Ovary (tissue), 3 donors: ENCODE measurements around the gene ERFL.

Experiments used
- CTCF ChIP-seq, 3 donors: fragments of 450-650 bp in 2 of 3; fragments of 200-600 bp in 1 of 3; IDR thresholded peaks; one replicate each; pipeline versions ENCODE4 v1.5.1 to v1.8.0; 2016 to 2022; ENCODE audit warnings: antibody characterized with exemption in 3 of 3, mild to moderate bottlenecking in 1 of 3
- EP300 ChIP-seq: sonication (generic); formaldehyde crosslinking; IDR thresholded peaks from one replicate; pipeline ENCODE4 v1.6.1; 2017; ENCODE audit warnings: antibody characterized with exemption
- POLR2A ChIP-seq: fragments of 450-650 bp; IDR thresholded peaks from one replicate; pipeline ENCODE4 v1.6.1; 2017; ENCODE audit warnings: antibody characterized with exemption, mild to moderate bottlenecking, moderate library complexity
- donor health status: DM: no; HTN: no; CAD: no.

DNA sequence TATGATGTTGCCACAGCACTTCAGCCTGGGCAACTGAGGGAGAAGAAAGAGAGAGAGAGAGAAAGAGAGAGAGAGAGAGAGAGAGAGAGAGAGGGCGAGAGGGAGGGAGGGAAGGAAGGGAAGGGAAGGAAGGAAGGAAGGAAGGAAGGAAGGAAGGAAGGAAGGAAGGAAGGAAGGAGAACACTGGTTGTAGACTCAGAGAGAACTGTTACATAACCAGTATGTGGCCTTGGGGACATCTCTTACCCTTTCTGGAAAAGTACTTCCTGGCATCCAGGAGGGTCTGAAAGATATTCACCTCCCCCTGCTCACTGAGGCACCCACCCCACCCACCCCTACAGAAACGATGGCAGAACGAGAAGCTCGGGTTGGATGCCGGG is 47.9 kb downstream of the ERFL start:
- TF ChIP-seq CTCF (IDR thresholded peaks at IDR 0.05) (no peak), POLR2A (no peak), EP300 (no peak)
